Endothelial cell of umbilical vein (primary cell): ENCODE results near the gene DTX3.

Source experiments
- CTCF ChIP-seq, 2 donors: IDR thresholded peaks; 1 replicate in 1 of 2; 2 replicates in 1 of 2; pipeline ENCODE4 v1.5.1; 2011; ENCODE audit warnings: low read length in 2 of 2, mild to moderate bottlenecking in 2 of 2, moderate library complexity in 2 of 2, control low read depth in 1 of 2, inconsistent platforms in 1 of 2, low read depth in 1 of 2; ENCODE audit not compliant: insufficient read depth in 1 of 2; ENCODE audit errors: extremely low read depth in 1 of 2
- EZH2 ChIP-seq: IDR thresholded peaks from 2 replicates; pipeline ENCODE4 v1.6.1; 2012; ENCODE audit warnings: borderline replicate concordance, low read depth, mild to moderate bottlenecking, moderate library complexity, low read length, inconsistent platforms; ENCODE audit not compliant: severe bottlenecking
- GATA2 ChIP-seq: IDR thresholded peaks from 2 replicates; pipeline ENCODE4 v1.7.0; 2011; ENCODE audit warnings: low read depth, mild to moderate bottlenecking, moderate library complexity, mixed read lengths, low read length; ENCODE audit not compliant: insufficient read length, insufficient read depth
- JUN ChIP-seq: IDR thresholded peaks from 2 replicates; pipeline ENCODE4 v1.6.1; 2011; ENCODE audit warnings: borderline replicate concordance, low read depth; ENCODE audit not compliant: insufficient read length, insufficient read depth
- MAX ChIP-seq: IDR thresholded peaks from 2 replicates; pipeline ENCODE4 v1.6.1; 2011; ENCODE audit not compliant: insufficient read depth, insufficient read length
- MYC ChIP-seq: IDR thresholded peaks from one replicate; pipeline ENCODE4 v1.6.1; 2011; ENCODE audit warnings: mild to moderate bottlenecking, low read depth, low read length
- POLR2A ChIP-seq: IDR thresholded peaks from 2 replicates; pipeline ENCODE4 v1.6.1; 2012; ENCODE audit warnings: low read depth, mild to moderate bottlenecking, control low read depth, low read length
- POLR2AphosphoS5 ChIP-seq: IDR thresholded peaks from 2 replicates; pipeline ENCODE4 v1.6.1; 2012; ENCODE audit warnings: low read depth, mild to moderate bottlenecking, control low read depth, low read length, moderate library complexity; ENCODE audit not compliant: insufficient read depth

- TF ChIP-seq CTCF (IDR thresholded peaks at IDR 0.05; ENCODE audit: extremely low read depth in 1 of 2, insufficient read depth in 1 of 2, low read depth in 1 of 2, low read length in 2 of 2) (no peak), POLR2A (no peak), POLR2AphosphoS5 (no peak), EZH2 (no peak), MAX (no peak), MYC (no peak), JUN (no peak), GATA2 (no peak)
Measured at GRCh38 chr12:57623385-57623784, 18.8 kb downstream of the DTX3 start.
